UCSD-AML1 (cell line): ENCODE data around the gene CEP68.
A peak's percentile ranks its signal among the peaks of the same experiment; 100 is the strongest.
"Not testable (repeated sequence)": the region's sequence is repeated elsewhere in the genome, so short reads cannot be mapped to it uniquely, and the experiment has no call there.

Experiments used
- DNase-seq: peaks from one replicate; lab custom pipeline; 2025; ENCODE audit not compliant: unreplicated experiment; lab: John Stamatoyannopoulos, UW

CEP68 gene

DNA sequence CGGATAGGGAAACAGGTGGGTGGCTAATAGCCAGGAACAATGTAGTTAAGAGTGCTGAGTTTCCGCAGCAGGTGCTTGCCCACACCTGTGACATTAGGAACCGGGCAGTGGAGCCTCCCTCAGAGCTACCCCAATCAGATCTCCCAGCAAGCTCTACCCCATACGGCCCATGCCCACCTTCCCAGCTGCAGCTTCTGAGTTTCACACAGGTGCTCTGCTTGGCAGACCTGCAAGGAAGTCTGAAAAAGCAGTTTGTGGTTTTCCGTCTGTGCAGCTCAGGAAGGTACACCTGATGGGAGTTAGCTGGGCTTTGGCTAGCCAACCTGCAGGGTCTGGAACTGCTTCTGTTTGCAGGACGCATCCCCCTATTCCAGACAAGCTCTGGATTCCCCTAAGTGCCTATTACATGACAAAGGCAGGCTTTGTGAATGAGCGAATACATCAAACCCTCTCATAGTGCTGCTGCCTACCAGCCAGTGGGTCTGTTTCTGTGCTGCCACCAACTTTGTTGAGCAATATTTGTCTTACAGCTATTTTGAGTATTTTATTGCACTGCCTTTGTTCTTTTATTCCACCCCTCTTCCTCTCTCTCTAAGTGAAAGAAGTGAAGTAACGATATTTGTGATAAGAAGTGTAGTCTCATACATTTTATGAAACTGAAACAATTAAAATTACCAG lies 24.7 kb upstream of the CEP68 start:
- no peak for DNase-seq

- DNase-seq: no peak
Measured at GRCh38 chr2:65032019-65032975, 23.9 kb upstream of the CEP68 start.

- no peak for DNase-seq
Measured at GRCh38 chr2:65033178-65033577, 23.0 kb upstream of the CEP68 start.

- DNase-seq: not testable (repeated sequence)
Measured at GRCh38 chr2:65033667-65034066, 22.5 kb upstream of the CEP68 start.

GRCh38 chr2:65035351-65035943 lies 20.8 kb upstream of the CEP68 start:
- no peak for DNase-seq

DNA sequence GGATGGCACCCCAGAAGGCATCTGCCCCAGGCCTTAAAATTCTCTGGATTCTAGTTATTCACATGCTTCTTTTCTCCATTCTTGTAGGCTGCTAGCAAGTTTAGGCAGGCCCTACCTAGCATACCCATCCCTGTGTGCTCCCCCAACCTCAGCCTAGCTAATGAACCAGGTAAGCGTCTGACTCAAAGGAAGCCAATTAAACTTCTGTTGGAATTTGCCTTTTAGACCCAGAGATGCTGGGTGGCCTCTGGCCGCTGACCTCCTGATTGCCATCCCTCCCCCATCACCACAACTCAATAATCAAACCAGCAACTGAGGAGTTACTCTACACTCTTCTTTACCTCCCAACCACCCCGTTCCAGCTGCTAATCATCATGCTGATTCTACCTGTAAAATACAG lies 19.0 kb upstream of the CEP68 start:
- no peak for DNase-seq

- no peak for DNase-seq
Measured at GRCh38 chr2:65039640-65040039, 16.6 kb upstream of the CEP68 start.

DNA sequence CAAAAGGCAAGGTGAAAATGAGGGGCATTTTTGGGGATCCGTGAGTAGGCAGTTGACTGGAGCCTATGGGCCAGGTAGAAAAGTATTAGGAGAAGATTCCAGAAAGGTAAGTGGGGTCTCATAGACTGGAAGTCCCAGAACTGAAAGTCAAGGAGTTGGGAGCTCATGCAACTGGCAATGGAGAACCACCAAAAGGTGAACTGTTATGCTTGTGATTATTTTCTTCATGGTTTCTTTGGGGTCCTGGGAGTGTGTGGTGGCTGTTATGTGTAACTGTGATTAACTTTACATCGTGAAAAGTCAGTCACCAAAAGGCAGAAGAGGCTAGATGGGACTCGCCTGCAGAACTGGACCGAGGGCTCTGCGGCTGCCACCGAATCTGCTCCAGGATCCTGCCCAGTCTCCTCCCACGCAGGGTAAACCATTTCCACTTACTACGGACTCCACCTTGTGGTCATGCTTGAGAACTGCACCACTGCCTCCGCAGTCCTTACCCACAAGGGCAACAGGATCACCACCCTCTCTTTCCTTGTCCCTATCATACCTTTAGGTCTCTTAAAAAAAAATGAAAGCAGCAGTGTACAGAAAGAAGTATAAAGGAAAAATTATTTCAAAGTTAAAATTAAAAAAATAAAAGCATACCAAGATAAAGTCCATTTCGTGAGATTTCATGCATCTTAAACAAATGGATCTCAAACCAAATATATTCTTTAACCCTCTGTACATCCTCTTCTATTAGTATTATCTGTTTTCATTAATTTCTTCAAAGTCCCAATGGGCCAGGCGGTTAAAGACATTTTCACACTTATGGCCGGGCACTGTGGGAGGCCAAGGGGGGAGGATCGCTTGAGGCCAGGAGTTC lies 15.6 kb upstream of the CEP68 start:
- DNase-seq: peak; percentile 71

GRCh38 chr2:65043001-65043400 lies 13.2 kb upstream of the CEP68 start:
- DNase-seq: peak; percentile 34

- DNase-seq: no peak
Measured at GRCh38 chr2:65044097-65044735, 12.0 kb upstream of the CEP68 start.

- DNase-seq: no peak
Measured at GRCh38 chr2:65045651-65046050, 10.6 kb upstream of the CEP68 start.

GRCh38 chr2:65046633-65047407 lies 9.4 kb upstream of the CEP68 start:
- no peak for DNase-seq

DNA sequence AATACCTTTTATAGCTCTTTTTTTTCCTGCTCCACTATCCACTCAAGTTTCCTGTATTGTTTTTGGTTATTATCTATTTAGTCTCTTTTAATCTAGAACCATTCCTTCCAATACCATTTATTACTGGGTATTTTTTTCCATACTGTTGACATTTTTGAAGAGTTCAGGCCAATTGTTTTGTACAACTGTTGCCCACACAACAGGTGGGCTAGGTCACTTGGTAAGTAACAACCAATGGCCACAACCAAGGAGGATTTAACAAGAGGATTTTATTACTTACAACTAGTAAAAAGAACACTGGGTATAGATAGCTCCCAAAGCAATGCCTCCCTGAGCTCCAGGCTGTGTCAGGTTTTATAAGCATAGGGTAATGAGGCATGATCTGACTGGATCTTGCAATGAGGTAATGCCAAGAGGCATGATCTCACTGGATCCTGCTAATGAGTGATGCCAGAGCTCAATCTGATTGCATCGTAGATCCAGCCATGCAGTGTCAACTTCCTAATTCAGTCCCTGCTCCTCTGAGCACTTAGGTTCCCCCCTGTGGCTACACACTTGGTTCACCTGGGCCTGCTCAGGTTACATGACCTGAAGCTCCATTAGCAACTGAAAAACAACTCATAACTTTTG lies 7.1 kb upstream of the CEP68 start:
- no peak for DNase-seq

- no peak for DNase-seq
Measured at GRCh38 chr2:65050931-65051330, 5.3 kb upstream of the CEP68 start.

GRCh38 chr2:65053199-65053598 lies 3.0 kb upstream of the CEP68 start:
- DNase-seq: no peak

GRCh38 chr2:65054749-65055421 lies 1.3 kb upstream of the CEP68 start:
- no peak for DNase-seq

- no peak for DNase-seq
Measured at GRCh38 chr2:65055422-65056214, 598 bp upstream of the CEP68 start.

GRCh38 chr2:65057054-65057375 lies 799 bp downstream of the CEP68 start:
- no peak for DNase-seq
